ENCODE data around the gene MAMDC2.

The MAMDC2 gene

GRCh38 chr9:70143394-70144130 lies 99.9 kb downstream of the MAMDC2 start:
- no peak overlapping the region for H3K4me3 ChIP-seq (ENCODE audit: low read length)
- H3K9me3 ChIP-seq (replicated peaks; ENCODE audit: insufficient read depth, low read length), result no peaks in the 10 kb centered on the region
- TF ChIP-seq EZH2 (optimal IDR thresholded peaks at IDR 0.05; ENCODE audit: low read depth, low read length), result no peak
- TF ChIP-seq EZH2phosphoT487 (IDR thresholded peaks at IDR 0.05; ENCODE audit: low read length), result no peak
- TF ChIP-seq, protein P1, sequence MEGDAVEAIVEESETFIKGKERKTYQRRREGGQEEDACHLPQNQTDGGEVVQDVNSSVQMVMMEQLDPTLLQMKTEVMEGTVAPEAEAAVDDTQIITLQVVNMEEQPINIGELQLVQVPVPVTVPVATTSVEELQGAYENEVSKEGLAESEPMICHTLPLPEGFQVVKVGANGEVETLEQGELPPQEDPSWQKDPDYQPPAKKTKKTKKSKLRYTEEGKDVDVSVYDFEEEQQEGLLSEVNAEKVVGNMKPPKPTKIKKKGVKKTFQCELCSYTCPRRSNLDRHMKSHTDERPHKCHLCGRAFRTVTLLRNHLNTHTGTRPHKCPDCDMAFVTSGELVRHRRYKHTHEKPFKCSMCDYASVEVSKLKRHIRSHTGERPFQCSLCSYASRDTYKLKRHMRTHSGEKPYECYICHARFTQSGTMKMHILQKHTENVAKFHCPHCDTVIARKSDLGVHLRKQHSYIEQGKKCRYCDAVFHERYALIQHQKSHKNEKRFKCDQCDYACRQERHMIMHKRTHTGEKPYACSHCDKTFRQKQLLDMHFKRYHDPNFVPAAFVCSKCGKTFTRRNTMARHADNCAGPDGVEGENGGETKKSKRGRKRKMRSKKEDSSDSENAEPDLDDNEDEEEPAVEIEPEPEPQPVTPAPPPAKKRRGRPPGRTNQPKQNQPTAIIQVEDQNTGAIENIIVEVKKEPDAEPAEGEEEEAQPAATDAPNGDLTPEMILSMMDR (IDR thresholded peaks at IDR 0.05; ENCODE audit: low read length), result no peak
- no peak overlapping the region for H2AFZ ChIP-seq (ENCODE audit: low read length)
- DNase-seq, result no peak
- H3K4me1 ChIP-seq (ENCODE audit: low read length), result no peaks in the 10 kb centered on the region
- H3K79me2 ChIP-seq (ENCODE audit: low read length), result no peaks in the 10 kb centered on the region
- H3K36me3 ChIP-seq (replicated peaks; ENCODE audit: insufficient read depth, low read length), result no peaks in the 10 kb centered on the region
- H4K20me1 ChIP-seq (ENCODE audit: insufficient read depth, low read length), result no peaks in the 10 kb centered on the region
- no peaks in the 10 kb centered on the region for H3K27me3 ChIP-seq (replicated peaks; ENCODE audit: insufficient read depth, low read length)
- no peak overlapping the region for H3K4me2 ChIP-seq (ENCODE audit: low read depth, low read length)
- H3K9ac ChIP-seq (ENCODE audit: low read length), result no peak overlapping the region
- no peaks in the 10 kb centered on the region for H3F3A ChIP-seq (ENCODE audit: insufficient read depth, low read length)
- H3K27ac ChIP-seq (ENCODE audit: low read length), result no peak overlapping the region
- no peaks in the 10 kb centered on the region for H3K9me2 ChIP-seq (replicated peaks; ENCODE audit: insufficient read depth, low read length)

GRCh38 chr9:70144131-70144503 lies 100.5 kb downstream of the MAMDC2 start:
- H3K36me3 ChIP-seq (replicated peaks; ENCODE audit: insufficient read depth, low read length), result no peaks in the 10 kb centered on the region
- TF ChIP-seq EZH2 (optimal IDR thresholded peaks at IDR 0.05; ENCODE audit: low read depth, low read length) (no peak), EZH2phosphoT487 (IDR thresholded peaks at IDR 0.05; ENCODE audit: low read length) (no peak)
- TF ChIP-seq, protein P1 (IDR thresholded peaks at IDR 0.05; ENCODE audit: low read length), result no peak
- H3K9me3 ChIP-seq (replicated peaks; ENCODE audit: insufficient read depth, low read length), result no peaks in the 10 kb centered on the region
- no peaks in the 10 kb centered on the region for H3K9me2 ChIP-seq (replicated peaks; ENCODE audit: insufficient read depth, low read length)
- no peaks in the 10 kb centered on the region for H3K27me3 ChIP-seq (replicated peaks; ENCODE audit: insufficient read depth, low read length)
- no peak overlapping the region for H3K4me3 ChIP-seq (ENCODE audit: low read length)
- no peaks in the 10 kb centered on the region for H3F3A ChIP-seq (ENCODE audit: insufficient read depth, low read length)
- no peak overlapping the region for H3K27ac ChIP-seq (ENCODE audit: low read length)
- no peaks in the 10 kb centered on the region for H3K4me1 ChIP-seq (ENCODE audit: low read length)
- no peaks in the 10 kb centered on the region for H4K20me1 ChIP-seq (ENCODE audit: insufficient read depth, low read length)
- H3K9ac ChIP-seq (ENCODE audit: low read length), result no peak overlapping the region
- H3K4me2 ChIP-seq (ENCODE audit: low read depth, low read length), result no peak overlapping the region
- H3K79me2 ChIP-seq (ENCODE audit: low read length), result no peaks in the 10 kb centered on the region
- no peak overlapping the region for H2AFZ ChIP-seq (ENCODE audit: low read length)
- no peak for DNase-seq

GRCh38 chr9:70145981-70146380 lies 102.3 kb downstream of the MAMDC2 start:
- Histone ChIP-seq H3K27me3 (replicated peaks; ENCODE audit: insufficient read depth, low read length) (no peaks in the 10 kb centered on the region), H3K4me1 (ENCODE audit: low read length) (no peaks in the 10 kb centered on the region), H3K9me2 (replicated peaks; ENCODE audit: insufficient read depth, low read length) (no peaks in the 10 kb centered on the region), H3K36me3 (replicated peaks; ENCODE audit: insufficient read depth, low read length) (no peaks in the 10 kb centered on the region), H3K79me2 (ENCODE audit: low read length) (no peaks in the 10 kb centered on the region), H3K4me3 (ENCODE audit: low read length) (no peak overlapping the region), H3K4me2 (ENCODE audit: low read depth, low read length) (no peak overlapping the region), H3K27ac (ENCODE audit: low read length) (no peak overlapping the region), H4K20me1 (ENCODE audit: insufficient read depth, low read length) (no peaks in the 10 kb centered on the region), H3F3A (ENCODE audit: insufficient read depth, low read length) (no peaks in the 10 kb centered on the region), H2AFZ (ENCODE audit: low read length) (no peak overlapping the region), H3K9ac (ENCODE audit: low read length) (no peak overlapping the region), H3K9me3 (replicated peaks; ENCODE audit: insufficient read depth, low read length) (no peaks in the 10 kb centered on the region)
- no peak for DNase-seq
- no peak for TF ChIP-seq EZH2phosphoT487 (IDR thresholded peaks at IDR 0.05; ENCODE audit: low read length)
- TF ChIP-seq, protein P1 (IDR thresholded peaks at IDR 0.05; ENCODE audit: low read length), result no peak
- TF ChIP-seq EZH2 (optimal IDR thresholded peaks at IDR 0.05; ENCODE audit: low read depth, low read length), result no peak
